NCI-H446 (cell line): ENCODE measurements around the gene NEDD4L.

Source experiments
- DNase-seq, 2 experiments: peaks; one replicate each; lab custom pipeline; 2025; lab: John Stamatoyannopoulos, UW

Gene NEDD4L

DNA sequence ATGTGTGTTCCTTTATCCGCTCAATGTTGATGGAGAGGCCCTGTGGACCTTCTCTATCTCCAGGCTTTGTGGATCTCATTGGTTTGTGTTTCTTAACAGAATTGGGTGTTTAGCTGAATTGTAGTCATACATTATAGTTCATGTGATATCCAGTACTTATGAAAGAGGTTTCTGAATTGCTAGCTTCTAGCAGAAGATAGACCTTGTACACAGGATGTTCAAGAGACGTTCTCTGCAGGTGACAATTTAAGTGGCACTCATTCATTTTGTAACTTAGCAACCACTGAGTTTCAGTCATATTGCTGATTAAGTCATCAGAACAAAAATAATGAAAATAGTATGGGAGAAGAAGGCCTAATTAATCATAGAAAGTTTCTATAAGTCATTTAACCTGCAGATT, 305.6 kb downstream of the NEDD4L start:
- DNase-seq, result no peak

DNA sequence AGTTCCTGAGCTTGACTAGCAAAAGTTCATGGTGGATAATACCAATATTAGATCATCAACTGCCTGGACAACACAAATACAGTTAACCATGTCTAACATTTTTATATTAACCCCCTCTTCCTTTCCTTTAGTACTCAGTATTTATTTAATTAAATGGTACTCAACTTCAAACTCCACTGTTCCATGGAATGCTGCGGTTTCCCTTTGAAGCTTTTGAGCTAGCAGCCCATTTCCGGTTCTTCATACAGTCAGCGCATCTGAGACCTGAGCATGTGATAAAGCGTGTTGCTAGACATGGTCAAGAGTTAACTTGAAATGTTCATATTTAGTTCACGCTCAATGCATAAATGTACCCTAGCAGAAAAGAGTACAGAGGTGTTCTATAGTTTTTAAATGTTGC, 306.5 kb downstream of the NEDD4L start:
- DNase-seq, result no peak

DNA sequence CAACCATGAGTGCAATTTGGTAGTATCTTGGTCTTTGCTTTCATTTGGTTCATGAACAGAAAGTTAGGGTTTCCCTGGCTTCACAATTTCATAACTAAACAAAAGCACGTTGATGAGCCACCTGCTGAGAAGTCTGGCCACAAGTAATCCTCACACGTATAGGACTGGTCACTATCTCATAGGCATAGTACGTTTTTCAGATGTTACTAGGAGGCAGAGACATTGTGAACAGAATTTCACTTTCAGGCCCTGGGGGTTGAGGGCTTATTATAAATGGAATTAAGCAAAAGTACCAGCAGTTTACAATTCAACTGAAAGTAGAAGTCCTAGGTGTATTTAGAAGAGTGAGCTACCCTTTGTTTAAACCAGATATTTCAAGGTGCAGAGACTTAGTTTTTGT, 307.8 kb downstream of the NEDD4L start:
- DNase-seq, result no peak

- DNase-seq, result no peak
Measured at GRCh38 chr18:58353581-58353980, 309.6 kb downstream of the NEDD4L start.

- no peak for DNase-seq
Measured at GRCh38 chr18:58354051-58354450, 310.0 kb downstream of the NEDD4L start.

DNA sequence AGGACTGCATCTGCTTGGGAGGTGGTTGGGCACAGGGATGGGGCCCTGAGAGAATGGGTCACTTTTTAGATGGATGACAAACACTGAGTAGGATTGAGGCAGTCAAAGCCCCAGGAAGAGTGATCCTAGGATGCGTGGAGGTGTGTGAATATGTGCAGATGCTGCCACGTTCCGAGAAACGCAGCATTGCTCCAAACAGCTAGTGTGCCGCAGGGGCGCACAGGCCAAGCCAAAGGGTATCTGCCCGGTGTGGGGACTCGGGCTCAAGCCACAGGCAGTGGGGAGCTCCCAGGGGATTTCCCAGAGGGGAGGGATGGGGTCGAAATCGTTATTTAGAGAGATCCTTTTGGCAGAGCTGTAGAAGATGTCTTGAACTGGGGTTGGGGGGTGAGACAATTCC, 310.8 kb downstream of the NEDD4L start:
- DNase-seq, result no peak

- DNase-seq, result no peak
Measured at GRCh38 chr18:58355243-58355642, 311.2 kb downstream of the NEDD4L start.

DNA sequence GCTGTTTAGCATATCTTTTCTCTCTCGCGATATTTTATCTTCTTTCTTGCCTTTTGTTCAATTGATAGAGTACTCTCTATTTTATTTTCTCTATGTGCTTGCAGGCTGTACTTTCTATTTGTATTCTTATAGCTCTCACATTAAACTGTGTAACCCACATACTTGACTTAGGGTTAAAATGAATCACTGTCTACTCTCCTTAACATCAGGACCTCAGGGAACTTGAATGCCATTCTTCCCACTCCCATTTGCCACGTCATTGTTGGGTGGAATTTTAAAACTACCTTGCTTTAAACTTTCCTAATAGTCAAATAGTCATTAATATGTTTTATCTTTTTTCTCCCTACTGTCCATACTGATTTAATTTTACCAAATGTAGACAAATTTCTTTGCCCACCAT, 315.2 kb downstream of the NEDD4L start:
- DNase-seq, result no peak

- no peak for DNase-seq
Measured at GRCh38 chr18:58359620-58360019, 315.6 kb downstream of the NEDD4L start.

- no peak for DNase-seq
Measured at GRCh38 chr18:58360324-58360723, 316.3 kb downstream of the NEDD4L start.

GRCh38 chr18:58361212-58361611, 317.2 kb downstream of the NEDD4L start:
- no peak for DNase-seq

GRCh38 chr18:58362027-58362575, 318.1 kb downstream of the NEDD4L start:
- no peak for DNase-seq

DNA sequence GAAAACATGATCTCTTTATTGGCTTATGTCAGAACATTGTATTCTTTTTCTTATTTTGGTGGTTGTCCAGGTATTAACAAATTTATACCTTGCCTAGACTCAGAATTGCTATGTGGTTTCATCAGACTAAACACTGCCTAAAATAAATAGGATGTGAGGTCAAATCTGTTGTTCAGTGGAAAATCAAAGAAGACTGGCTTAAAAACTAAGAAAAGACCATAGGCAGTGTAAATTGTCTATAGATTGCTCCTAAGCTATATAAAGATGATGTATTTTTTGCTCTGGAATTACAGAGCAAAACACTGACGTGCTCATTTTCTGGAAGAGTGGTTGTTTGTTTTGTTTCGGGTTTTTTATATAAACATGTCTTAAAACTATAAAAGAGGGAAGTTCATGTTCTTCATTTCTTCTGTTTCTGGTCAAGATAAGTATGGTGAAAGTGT, 318.8 kb downstream of the NEDD4L start:
- DNase-seq, result no peak

DNA sequence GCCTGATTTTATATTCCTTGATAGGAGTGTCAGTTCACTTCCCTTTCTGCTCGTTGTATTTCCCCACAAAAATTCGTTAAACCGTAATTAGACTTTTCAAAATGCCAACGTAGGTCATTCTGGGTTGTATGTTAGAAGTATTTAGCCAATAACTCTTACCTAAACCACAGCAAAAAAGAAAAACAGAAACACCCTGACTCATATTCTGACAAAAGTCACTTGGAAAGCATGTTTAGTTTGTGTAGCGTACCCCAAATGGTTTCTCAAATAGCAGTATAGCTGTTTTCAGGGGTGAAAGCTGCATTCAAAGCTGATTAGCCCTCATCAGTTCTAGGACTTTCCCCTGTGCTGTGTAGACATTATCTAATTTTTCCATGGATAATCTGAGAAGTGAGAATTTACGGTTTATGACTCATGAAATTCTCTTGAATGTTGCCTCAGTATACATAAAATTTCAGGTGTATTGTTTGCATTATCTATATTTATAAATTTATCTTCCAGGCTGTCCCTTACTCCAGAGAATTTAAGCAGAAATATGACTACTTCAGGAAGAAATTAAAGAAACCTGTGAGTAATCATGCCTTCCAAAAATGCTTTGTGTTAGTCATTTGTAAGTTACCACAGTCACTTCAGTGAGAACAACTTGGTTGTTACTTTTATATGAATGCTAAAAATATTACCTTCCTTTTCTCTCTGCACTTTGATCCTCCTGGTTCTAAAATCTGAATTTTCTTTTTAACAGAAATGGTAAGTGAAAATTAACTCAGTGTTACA, 319.9 kb downstream of the NEDD4L start:
- DNase-seq, result no peak

GRCh38 chr18:58364876-58365528, 321.0 kb downstream of the NEDD4L start:
- no peak for DNase-seq

- no peak for DNase-seq
Measured at GRCh38 chr18:58367425-58368140, 323.6 kb downstream of the NEDD4L start.

DNA sequence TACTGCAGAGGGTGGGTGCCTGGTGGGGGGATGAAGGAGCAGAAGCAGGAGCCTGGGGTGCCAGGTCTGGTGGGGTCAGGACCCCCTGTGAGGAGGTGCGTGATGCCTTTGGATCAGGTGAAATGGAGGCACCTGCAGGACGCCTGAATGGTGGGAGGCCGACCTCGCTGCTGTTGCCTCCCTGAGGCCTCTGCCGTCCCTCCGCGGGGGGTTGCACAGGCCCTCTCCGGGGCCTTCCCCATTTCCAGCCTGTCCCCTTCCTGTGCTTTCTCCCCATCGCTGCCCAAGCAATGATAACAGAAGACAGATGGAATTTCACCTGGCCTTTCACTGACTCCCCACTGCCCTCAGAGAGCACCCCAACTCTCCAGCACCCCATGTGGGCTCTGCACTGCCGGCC, 325.6 kb downstream of the NEDD4L start:
- no peak for DNase-seq

DNA sequence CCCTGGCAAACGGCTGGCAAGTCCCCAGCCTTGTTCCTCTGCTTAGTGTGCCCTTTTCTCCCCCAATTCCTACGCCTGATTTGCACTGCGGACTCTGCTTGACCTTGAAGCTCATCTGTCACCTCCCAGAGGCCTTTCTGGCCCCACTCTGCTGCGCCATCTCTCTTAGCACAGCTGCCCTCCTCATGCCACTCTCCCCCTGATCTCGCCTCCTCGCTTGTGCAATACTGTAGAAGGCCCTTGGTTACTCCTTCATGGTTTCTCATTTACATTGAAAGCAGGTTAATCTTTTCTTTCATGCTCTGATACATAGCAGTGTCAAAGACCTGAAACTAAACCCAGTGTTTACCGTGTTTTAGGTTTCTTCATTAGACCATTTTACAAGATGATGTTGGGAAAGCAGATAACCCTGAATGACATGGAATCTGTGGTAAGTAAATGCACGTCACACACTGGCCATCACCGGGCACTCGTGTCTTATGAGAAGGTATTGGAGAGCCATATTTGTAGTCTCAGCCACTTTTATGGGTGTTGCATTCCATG, 326.1 kb downstream of the NEDD4L start:
- DNase-seq, result no peak

- no peak for DNase-seq
Measured at GRCh38 chr18:58370612-58371011, 326.6 kb downstream of the NEDD4L start.

DNA sequence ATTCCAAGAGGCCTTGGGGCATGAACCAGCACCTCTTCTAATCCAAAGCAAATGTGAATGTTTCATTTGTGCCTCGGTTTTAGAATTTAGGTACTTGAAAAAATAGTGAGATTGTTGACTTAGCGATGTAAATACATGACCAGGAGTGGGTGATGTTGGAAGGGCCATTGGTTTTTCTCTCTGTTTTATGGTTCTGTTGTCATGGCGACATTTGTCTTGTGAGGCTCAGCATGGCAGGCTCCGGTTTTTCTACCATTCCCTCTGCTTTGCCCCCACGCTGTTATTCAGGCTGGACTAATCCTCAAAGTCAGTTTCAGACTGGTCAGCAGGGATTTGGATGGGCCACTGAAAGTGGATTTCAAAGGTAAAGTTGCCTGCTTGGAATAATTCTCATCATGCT, 329.5 kb downstream of the NEDD4L start:
- DNase-seq, result no peak

DNA sequence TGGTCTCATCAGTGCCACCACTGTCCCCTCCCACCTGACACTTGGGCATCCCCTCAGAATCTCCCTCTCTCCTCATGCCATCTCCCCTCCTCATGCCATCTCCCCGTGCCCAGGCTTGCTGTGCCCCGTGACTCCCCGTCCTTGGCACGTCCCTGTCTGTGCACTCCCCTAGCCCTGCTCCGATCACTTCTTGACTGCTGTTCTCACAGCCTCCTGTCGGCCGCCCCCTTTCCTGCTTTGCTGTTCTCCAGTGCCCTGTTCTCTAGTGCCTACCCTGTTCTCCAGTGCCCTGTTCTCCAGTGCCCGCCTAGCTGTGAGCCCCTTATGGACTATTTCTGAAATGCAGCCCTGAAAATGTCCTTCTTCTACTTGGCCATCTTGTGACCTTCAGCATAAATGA, 331.0 kb downstream of the NEDD4L start:
- DNase-seq, result no peak
